Bronchial epithelial cell (primary cell): Measurements from ENCODE around the gene MLH1. TPM values are rescaled to one million over a fixed set of nuclear protein-coding genes. Genes with fewer than 3 reads are reported as not detected.
"Not testable (repeated sequence)": the region's sequence is repeated elsewhere in the genome, so short reads cannot be mapped to it uniquely, and the experiment has no call there.

Experiments
- DNase-seq: peaks from one replicate; pipeline ENCODE4 v3.0.0-alpha.2; 2010; ENCODE audit warnings: low read depth
- FAIRE-seq: peaks from 2 replicates; lab custom pipeline; 2011; peaks lifted over from hg19 to GRCh38; lab: Jason Lieb, UNC
- H3K27me3 ChIP-seq: 2 replicates; pipeline ENCODE4 v1.5.1; 2011; ENCODE audit warnings: low read length; ENCODE audit not compliant: control insufficient read depth, insufficient read depth
- H3K36me3 ChIP-seq: 2 replicates; pipeline ENCODE4 v1.5.1; 2011; ENCODE audit warnings: low read length; ENCODE audit not compliant: control insufficient read depth, insufficient read depth
- H3K4me3 ChIP-seq: 2 replicates; pipeline ENCODE4 v1.5.1; 2011; ENCODE audit warnings: mild to moderate bottlenecking, low read depth, low read length, control low read depth
- CTCF ChIP-seq: IDR thresholded peaks from 2 replicates; pipeline ENCODE4 v1.5.1; 2011; ENCODE audit warnings: mild to moderate bottlenecking, moderate library complexity, low read length, control low read depth, inconsistent platforms; ENCODE audit not compliant: insufficient read depth, severe bottlenecking
- total RNA-seq: library from RNA; depleted of rRNA; stranded (reverse); fragments of >200 nt; gene quantifications from 2 replicates; pipeline ENCODE4 v1.2.1, GENCODE V29; 2014

MLH1 gene
- total RNA-seq, 1 donor from 2014 or later = 28.7 TPM

GRCh38 chr3:37053337-37053736, 60.0 kb downstream of the MLH1 start:
- DNase-seq = no peak
- TF ChIP-seq CTCF = no peak
- FAIRE-seq = no peak
- Histone ChIP-seq H3K27me3 (no peaks in the 10 kb centered on the region), H3K4me3 (no peak overlapping the region), H3K36me3 (peaks cover 13% of the 10 kb centered on the region)

DNA sequence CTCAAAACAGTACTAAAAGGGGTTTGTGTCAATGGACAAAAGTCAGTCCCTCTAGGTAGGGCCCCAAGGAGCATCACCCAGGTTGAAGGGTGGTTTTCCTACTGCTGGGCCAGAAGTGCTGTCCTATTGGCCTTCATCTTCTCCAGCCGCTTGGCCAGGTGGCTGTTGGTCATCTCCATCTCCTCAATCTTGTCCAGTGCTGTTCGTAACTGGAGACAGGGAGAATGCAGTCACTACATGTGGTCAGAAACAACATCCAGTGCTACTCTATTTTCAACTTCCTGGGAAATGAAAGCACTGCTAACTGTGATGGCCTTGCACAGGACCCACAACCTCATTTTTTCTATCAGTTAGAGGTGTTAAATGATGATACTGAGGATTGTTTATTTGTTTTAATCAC, 60.4 kb downstream of the MLH1 start:
- Histone ChIP-seq H3K4me3 (no peak overlapping the region), H3K27me3 (no peaks in the 10 kb centered on the region), H3K36me3 (peaks cover 13% of the 10 kb centered on the region)
- DNase-seq (no peak), FAIRE-seq (no peak)
- TF ChIP-seq CTCF = no peak

GRCh38 chr3:37054370-37054769, 61.1 kb downstream of the MLH1 start:
- FAIRE-seq (no peak), DNase-seq (no peak)
- Histone ChIP-seq H3K4me3 (no peak overlapping the region), H3K27me3 (no peaks in the 10 kb centered on the region), H3K36me3 (peaks cover 11% of the 10 kb centered on the region)
- TF ChIP-seq CTCF = no peak

GRCh38 chr3:37055077-37055476, 61.8 kb downstream of the MLH1 start:
- DNase-seq, FAIRE-seq, H3K4me3 ChIP-seq, H3K27me3 ChIP-seq: not testable (repeated sequence)
- peaks cover 14% of the 10 kb centered on the region for H3K36me3 ChIP-seq

GRCh38 chr3:37056826-37057225, 63.5 kb downstream of the MLH1 start:
- TF ChIP-seq CTCF = no peak
- Histone ChIP-seq H3K4me3 (no peak overlapping the region), H3K27me3 (no peaks in the 10 kb centered on the region), H3K36me3 (peaks cover 10% of the 10 kb centered on the region)
- DNase-seq (no peak), FAIRE-seq (no peak)

- no peak for TF ChIP-seq CTCF
- DNase-seq = no peak
- Histone ChIP-seq H3K27me3 (no peaks in the 10 kb centered on the region), H3K4me3 (no peak overlapping the region), H3K36me3 (peaks cover 10% of the 10 kb centered on the region)
- no peak for FAIRE-seq
These were observed 64.8 kb downstream of the MLH1 start for GRCh38 chr3:37058117-37058516.
